Measurements from ENCODE around the gene ARPIN.
"Not testable (repeated sequence)": the region's sequence is repeated elsewhere in the genome, so short reads cannot be mapped to it uniquely, and the experiment has no call there.

ARPIN gene

GRCh38 chr15:89876396-89877082, 36.2 kb downstream of the ARPIN start:
- no peak for DNase-seq

DNA sequence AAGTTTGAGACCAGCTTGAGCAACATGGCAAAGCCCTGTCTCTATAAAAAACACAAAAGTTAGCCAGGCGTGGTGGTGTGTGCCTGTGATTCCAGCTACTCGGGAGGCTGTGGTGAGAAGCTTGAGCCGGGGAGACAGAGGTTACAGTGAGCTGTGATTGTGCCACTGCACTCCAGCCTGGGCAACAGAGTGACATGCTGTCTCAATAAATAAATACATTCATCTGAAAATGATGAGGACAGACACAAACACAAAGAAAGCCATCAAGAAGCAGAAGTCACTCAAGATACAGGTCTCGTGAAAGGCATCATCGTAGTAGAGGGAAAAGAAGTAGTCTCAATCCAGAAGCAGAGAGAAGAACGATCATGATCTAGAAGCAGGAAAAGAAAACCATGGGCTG, 37.0 kb downstream of the ARPIN start:
- DNase-seq = no peak

DNA sequence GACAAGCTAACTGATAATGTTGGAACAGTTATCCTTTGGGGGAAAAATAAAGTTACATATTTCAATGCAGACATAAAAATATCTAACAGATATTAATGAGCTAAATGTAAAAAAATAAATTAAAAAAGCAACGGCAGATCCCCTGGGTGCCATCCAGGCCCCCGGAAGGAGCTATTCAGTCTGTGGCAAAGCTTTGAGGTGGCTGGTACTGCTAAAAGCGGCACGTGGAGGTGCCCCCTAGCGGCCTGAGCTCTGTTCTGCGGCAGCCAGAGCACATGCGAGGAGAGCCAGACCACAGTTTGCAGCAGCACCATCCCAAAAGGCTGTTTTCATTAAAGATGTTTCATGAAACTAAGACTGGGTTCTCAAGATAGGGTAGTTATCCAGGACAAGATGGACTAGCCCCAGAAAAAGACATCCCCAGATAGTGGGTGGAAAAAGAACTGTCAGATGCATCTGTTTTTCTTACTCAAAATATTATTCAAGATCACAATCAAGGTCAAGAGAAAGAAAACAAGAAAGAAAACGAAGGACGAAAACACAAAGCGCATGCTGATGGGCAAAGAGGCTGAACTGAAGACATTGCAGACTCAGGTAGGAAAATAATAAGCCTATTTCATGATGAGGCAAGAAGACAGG, 37.7 kb downstream of the ARPIN start:
- DNase-seq = peak; percentile 80

DNA sequence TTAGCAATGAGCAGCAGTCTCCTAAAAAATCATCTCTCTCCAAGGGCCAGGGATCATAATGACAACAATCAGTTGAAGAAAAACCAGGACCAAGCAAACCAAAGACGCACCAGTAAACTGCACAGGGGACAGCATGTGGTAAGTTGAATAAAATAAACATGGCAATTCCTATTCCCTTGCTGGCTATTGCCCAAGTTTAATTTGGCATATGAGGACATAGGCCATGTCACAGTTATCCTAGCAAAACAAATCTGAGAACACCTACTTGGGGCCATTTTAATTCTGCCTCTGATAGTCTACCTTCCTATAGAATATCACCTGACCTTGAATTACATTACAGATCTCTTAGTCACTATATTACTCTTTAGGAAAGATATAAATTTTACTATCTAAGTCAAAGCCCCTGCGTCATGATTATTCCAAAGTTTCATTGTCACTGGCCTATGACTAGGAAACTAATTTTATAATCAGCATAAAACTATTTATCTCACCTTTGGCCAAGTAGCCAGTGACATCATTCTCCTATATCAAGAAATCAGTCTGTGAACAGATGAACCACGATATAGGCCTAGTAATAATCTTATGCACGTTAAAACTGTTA, 42.0 kb downstream of the ARPIN start:
- no peak for DNase-seq

GRCh38 chr15:89870006-89870405, 42.7 kb downstream of the ARPIN start:
- DNase-seq = no peak

DNA sequence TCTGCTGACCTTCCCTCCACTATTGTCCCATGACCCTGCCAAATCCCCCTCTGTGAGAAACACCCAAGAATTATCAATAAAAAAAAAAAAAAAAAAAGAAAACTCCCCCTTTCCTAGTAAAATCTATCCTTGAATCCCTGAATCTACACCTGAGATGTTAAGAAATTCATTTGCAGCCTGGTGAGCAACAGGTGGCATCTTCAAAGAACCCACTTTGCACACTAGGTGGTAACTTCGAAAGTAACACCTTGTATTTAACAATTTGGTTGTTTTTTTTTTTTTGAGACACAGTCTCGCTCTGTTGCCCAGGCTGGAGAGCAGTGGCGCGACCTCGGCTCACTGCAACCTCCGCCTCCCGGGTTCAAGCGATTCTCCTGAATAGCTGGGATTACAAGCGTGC, 43.3 kb downstream of the ARPIN start:
- DNase-seq = not testable (repeated sequence)

DNA sequence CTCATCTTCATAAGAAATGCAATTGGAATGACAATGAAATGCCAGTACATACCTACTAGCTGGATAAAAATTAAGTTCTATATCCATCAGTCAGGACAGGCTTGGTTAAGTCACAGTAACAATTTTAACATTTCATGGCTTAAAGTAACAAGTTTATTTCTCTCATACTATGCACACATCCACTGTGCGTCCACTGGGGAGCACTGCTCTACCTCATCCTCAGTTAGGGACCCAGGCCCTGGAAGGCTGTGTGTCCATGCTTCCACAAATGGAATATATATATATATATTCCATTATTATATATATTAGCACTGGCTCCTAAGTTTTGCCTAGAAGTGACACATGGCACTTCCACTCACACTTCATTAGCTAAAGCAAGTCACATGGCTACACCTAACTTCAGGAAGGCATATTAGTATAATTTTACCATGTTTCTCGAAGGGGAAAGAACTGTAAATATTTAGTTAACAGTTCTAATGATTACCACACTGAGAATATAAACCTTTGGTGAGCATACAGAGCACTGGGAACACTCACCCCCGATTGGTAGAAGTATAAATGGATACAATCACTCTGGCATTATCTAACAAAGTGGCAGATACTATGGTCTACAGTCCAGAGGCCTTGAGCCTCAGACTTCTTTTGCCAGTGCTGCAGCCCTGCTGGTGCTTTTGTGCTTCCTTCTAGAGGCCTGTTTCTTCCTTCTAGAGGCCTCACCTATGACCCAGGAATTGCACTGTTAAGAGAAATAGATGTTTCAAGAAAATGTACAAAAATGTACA, 47.6 kb downstream of the ARPIN start:
- no peak for DNase-seq

GRCh38 chr15:89863918-89864317, 48.8 kb downstream of the ARPIN start:
- DNase-seq = no peak

DNA sequence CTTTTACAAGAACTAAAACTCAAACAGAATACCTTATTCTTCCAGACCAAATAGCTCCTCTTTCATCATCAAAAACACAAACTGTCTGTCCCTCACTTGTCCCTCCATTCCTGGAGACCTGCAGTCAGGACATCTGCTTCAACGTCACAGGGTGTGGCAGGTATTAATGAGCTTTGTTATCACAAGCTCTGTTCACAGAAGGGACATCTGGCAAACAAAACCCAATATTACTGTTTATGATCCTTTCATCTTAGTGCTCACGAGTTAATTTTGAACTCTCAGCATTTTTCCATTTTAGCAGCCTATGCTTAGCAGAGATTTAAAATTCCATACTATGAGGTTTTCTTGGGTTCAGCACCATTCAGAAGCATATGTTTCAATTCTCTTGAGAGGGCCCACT, 51.9 kb downstream of the ARPIN start:
- no peak for DNase-seq

DNA sequence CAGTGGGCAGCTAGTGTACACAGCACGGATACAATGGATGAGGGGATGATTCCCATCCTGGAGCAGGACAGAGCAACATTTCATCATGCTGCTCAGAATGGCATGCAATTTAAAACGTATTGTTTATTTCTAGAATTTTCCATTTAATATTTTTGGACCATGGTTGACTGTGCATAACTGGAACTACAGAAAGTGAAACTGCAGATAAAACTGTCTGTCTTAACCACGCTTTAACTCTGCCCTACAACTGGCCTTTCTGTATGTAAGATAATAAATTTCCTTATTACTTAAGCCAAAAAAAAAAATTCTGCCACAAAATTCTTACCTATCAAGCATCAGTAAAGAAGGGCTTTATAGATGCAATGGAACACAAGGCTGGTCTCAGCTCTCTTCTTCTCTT, 52.3 kb downstream of the ARPIN start:
- no peak for DNase-seq

- DNase-seq = no peak
Observed at GRCh38 chr15:89858661-89859458, 53.9 kb downstream of the ARPIN start.

DNA sequence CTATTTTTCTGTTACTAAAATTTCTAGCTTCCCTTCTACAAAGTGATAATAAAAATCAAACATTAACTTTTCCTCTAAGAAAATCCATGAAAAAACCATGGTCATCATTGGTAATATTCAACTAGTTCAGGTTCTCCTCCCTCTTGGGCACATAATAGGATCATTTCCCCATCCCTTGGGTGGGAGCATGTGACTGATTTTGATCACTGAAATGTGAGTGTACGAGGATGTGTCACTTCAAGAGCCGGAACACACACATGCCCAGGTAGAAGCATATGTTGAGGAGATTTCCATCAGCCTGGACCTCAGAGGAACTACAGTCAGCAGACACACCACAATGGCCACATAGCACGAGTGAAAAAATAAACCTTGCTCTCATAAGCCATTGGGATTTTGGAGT, 55.1 kb downstream of the ARPIN start:
- DNase-seq = no peak

GRCh38 chr15:89855948-89856347, 56.8 kb downstream of the ARPIN start:
- no peak for DNase-seq

GRCh38 chr15:89854863-89855262, 57.9 kb downstream of the ARPIN start:
- DNase-seq = not testable (repeated sequence)

- no peak for DNase-seq
Observed at GRCh38 chr15:89852342-89852995, 60.3 kb downstream of the ARPIN start.

DNA sequence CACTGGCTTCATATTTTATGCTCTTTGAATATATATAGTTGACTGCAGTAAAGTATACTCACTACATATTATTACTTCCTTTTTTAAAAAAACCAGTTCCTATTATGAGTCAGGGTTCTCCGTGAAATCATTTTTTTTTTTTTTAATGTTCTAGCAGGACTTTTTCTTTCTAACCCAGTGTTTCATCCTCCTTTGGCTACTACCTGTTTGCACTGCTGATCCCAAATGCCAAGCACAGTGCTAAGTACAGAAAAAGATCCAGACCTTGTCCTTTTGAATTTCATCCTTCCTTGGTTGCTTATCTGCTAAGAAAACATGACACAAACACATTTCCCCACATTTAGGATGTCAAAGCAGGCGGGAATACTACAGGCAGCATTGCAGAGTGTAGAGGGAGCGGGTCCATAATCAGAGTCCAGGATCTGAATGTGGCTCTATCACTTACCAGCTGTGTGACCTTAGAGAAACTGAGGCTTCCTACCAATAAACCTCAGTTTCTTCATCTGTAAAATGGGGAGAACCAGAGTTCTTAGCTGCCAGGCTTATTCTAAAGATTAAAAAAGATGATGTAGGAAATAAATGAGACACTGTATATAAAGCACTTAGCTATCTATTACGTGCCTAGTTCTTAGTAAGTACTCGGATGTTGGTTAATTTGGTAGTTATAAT, 60.9 kb downstream of the ARPIN start:
- DNase-seq = no peak

GRCh38 chr15:89848970-89849292, 63.8 kb downstream of the ARPIN start:
- no peak for DNase-seq

DNA sequence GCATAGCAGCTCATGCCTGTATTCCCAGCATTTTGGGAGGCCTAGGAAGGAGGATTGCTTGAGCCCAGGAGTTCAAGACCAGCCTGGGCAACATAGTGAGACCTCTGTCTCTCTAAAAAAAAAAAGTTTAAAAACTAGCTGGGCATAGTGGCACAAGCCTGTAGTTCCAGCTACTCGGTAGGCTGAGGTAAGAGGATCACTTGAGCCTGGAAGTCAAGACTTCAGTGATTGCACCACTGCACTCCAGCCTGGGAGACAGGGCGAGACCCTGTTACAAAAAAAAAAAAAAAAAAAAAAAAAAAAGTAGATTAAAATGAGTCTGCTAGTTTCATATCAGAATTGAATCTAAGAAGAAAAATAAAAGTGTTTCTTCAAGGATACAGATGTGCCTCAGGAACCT, 65.7 kb downstream of the ARPIN start:
- DNase-seq = no peak

- no peak for DNase-seq
Observed at GRCh38 chr15:89845305-89845893, 67.4 kb downstream of the ARPIN start.
